GM23338 (cell line): ENCODE data around the gene ARFIP1.

Experiments used
- CREB1 ChIP-seq: fragments of 250-450 bp; sonication (Bioruptor Pico); IDR thresholded peaks from 2 replicates; pipeline ENCODE4 v1.5.0; 2020; ENCODE audit warnings: low read depth, mild to moderate bottlenecking, moderate library complexity
- EZH2 ChIP-seq: fragments of 200-600 bp; sonication (generic); IDR thresholded peaks from one replicate; pipeline ENCODE4 v1.8.0; 2017; ENCODE audit warnings: antibody characterized with exemption, mild to moderate bottlenecking, low read depth; ENCODE audit not compliant: unreplicated experiment
- EZH2phosphoT487 ChIP-seq: fragments of 200-600 bp; sonication (generic); IDR thresholded peaks from one replicate; pipeline ENCODE4 v1.8.1; 2018; ENCODE audit warnings: antibody characterized with exemption; ENCODE audit not compliant: unreplicated experiment
- JUNB ChIP-seq: IDR thresholded peaks from one replicate; pipeline ENCODE4 v1.6.1; 2016; ENCODE audit warnings: antibody characterized with exemption; ENCODE audit not compliant: unreplicated experiment
- POLR2AphosphoS5 ChIP-seq: IDR thresholded peaks from 2 replicates; pipeline ENCODE4 v1.6.1; 2016; ENCODE audit warnings: antibody characterized with exemption, low read depth
- STAT1 ChIP-seq: IDR thresholded peaks from one replicate; pipeline ENCODE4 v1.6.1; 2016; ENCODE audit warnings: antibody characterized with exemption; ENCODE audit not compliant: unreplicated experiment
- ZNF114 ChIP-seq: fragments of 250-450 bp; sonication (Bioruptor Pico); IDR thresholded peaks from 2 replicates; pipeline ENCODE4 v1.5.0; 2020; ENCODE audit warnings: mild to moderate bottlenecking, moderate library complexity
- ZNF331 ChIP-seq: fragments of 250-450 bp; sonication (Bioruptor Pico); IDR thresholded peaks from 2 replicates; pipeline ENCODE4 v1.5.0; 2020; ENCODE audit warnings: low read depth, mild to moderate bottlenecking, moderate library complexity
- TF ChIP-seq, protein P1 (sequence below): IDR thresholded peaks from one replicate; pipeline ENCODE4 v1.6.1; 2018; ENCODE audit warnings: antibody characterized with exemption; ENCODE audit not compliant: unreplicated experiment
- TF ChIP-seq, protein P2 (sequence below), 2 experiments: fragments of 200-600 bp in 1 of 2; sonication (generic) in 1 of 2; conservative IDR thresholded peaks; 2 replicates each; pipeline versions ENCODE4 v1.5.1 to v1.6.1; 2016 to 2017; ENCODE audit warnings: antibody characterized with exemption in 2 of 2, low read depth in 2 of 2, mild to moderate bottlenecking in 2 of 2, moderate library complexity in 1 of 2
- TF ChIP-seq, protein P3 (sequence below): IDR thresholded peaks from 2 replicates; pipeline ENCODE4 v1.6.1; 2016; ENCODE audit warnings: antibody characterized with exemption

DNA sequence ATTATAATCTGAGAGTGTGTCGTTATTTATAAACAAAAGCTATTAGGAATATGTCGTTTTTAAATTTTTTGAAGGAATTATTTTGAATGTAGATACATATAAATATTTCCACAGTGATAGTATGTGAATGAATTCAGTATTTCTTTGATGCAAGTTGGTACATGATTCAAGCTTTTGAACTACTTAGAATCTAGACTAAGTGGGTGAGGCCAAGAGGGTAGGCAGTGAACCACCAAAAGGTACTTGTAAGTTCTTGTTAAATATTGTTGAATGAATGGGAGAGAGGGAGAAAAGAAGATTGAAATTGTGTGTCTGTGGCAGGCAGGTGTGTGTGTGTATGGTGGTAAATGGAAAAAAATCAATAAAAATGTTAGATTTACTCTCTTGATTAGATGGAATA lies 69.6 kb downstream of the ARFIP1 start:
- TF ChIP-seq, protein P1, sequence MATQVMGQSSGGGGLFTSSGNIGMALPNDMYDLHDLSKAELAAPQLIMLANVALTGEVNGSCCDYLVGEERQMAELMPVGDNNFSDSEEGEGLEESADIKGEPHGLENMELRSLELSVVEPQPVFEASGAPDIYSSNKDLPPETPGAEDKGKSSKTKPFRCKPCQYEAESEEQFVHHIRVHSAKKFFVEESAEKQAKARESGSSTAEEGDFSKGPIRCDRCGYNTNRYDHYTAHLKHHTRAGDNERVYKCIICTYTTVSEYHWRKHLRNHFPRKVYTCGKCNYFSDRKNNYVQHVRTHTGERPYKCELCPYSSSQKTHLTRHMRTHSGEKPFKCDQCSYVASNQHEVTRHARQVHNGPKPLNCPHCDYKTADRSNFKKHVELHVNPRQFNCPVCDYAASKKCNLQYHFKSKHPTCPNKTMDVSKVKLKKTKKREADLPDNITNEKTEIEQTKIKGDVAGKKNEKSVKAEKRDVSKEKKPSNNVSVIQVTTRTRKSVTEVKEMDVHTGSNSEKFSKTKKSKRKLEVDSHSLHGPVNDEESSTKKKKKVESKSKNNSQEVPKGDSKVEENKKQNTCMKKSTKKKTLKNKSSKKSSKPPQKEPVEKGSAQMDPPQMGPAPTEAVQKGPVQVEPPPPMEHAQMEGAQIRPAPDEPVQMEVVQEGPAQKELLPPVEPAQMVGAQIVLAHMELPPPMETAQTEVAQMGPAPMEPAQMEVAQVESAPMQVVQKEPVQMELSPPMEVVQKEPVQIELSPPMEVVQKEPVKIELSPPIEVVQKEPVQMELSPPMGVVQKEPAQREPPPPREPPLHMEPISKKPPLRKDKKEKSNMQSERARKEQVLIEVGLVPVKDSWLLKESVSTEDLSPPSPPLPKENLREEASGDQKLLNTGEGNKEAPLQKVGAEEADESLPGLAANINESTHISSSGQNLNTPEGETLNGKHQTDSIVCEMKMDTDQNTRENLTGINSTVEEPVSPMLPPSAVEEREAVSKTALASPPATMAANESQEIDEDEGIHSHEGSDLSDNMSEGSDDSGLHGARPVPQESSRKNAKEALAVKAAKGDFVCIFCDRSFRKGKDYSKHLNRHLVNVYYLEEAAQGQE: no peak
- TF ChIP-seq, protein P2, sequence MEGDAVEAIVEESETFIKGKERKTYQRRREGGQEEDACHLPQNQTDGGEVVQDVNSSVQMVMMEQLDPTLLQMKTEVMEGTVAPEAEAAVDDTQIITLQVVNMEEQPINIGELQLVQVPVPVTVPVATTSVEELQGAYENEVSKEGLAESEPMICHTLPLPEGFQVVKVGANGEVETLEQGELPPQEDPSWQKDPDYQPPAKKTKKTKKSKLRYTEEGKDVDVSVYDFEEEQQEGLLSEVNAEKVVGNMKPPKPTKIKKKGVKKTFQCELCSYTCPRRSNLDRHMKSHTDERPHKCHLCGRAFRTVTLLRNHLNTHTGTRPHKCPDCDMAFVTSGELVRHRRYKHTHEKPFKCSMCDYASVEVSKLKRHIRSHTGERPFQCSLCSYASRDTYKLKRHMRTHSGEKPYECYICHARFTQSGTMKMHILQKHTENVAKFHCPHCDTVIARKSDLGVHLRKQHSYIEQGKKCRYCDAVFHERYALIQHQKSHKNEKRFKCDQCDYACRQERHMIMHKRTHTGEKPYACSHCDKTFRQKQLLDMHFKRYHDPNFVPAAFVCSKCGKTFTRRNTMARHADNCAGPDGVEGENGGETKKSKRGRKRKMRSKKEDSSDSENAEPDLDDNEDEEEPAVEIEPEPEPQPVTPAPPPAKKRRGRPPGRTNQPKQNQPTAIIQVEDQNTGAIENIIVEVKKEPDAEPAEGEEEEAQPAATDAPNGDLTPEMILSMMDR (conservative IDR thresholded peaks at IDR 0.05; ENCODE audit: low read depth in 2 of 2): no peak
- TF ChIP-seq POLR2AphosphoS5 (no peak), CREB1 (CRISPR knock-in tag) (no peak), EZH2 (no peak), EZH2phosphoT487 (no peak), ZNF331 (no peak), STAT1 (no peak), JUNB (no peak), ZNF114 (CRISPR knock-in tag) (no peak)
- TF ChIP-seq, protein P3, sequence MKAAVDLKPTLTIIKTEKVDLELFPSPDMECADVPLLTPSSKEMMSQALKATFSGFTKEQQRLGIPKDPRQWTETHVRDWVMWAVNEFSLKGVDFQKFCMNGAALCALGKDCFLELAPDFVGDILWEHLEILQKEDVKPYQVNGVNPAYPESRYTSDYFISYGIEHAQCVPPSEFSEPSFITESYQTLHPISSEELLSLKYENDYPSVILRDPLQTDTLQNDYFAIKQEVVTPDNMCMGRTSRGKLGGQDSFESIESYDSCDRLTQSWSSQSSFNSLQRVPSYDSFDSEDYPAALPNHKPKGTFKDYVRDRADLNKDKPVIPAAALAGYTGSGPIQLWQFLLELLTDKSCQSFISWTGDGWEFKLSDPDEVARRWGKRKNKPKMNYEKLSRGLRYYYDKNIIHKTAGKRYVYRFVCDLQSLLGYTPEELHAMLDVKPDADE: no peak
